Activated CD4-positive, alpha-beta memory T cell treated with anti-CD3 and anti-CD28 coated beads for 36 hours (primary cell): Measurements from ENCODE around the gene ANKRD45. TPM values are rescaled to one million over a fixed set of nuclear protein-coding genes. Genes with fewer than 3 reads are reported as not detected.
"Not testable (repeated sequence)": the region's sequence is repeated elsewhere in the genome, so short reads cannot be mapped to it uniquely, and the experiment has no call there.

Experiments
- CTCF ChIA-PET: fragments of 350-600 bp; sonication (Branson Sonifier 250); formaldehyde crosslinking; loops from one replicate; lab custom pipeline; 2021; ENCODE audit warnings: antibody characterized with exemption, inconsistent platforms; lab: Charles Lee
- POLR2A ChIA-PET: fragments of 350-600 bp; sonication (Branson Sonifier 250); formaldehyde crosslinking; loops from one replicate; lab custom pipeline; 2021; ENCODE audit warnings: antibody characterized with exemption; lab: Charles Lee
- DNase-seq: peaks from one replicate; pipeline ENCODE4 v3.0.0-alpha.2; 2020
- H3K27ac Mint-ChIP-seq: one replicate; pipeline ENCODE4 v1.8.0; 2021; ENCODE audit warnings: mixed read lengths
- H3K27me3 Mint-ChIP-seq: one replicate; pipeline ENCODE4 v1.8.0; 2021; ENCODE audit warnings: mixed read lengths
- H3K36me3 Mint-ChIP-seq: one replicate; pipeline ENCODE4 v1.8.0; 2021; ENCODE audit warnings: mixed read lengths
- H3K4me1 Mint-ChIP-seq: one replicate; pipeline ENCODE4 v1.8.0; 2021; ENCODE audit warnings: low read depth, mixed read lengths
- H3K4me3 Mint-ChIP-seq: one replicate; pipeline ENCODE4 v1.8.0; 2021; ENCODE audit warnings: mild to moderate bottlenecking, mixed read lengths
- H3K9me3 Mint-ChIP-seq: one replicate; pipeline ENCODE4 v1.8.0; 2021; ENCODE audit warnings: mixed read lengths
- intact Hi-C: fragments of 100-400 bp; cut with micrococcal nuclease; formaldehyde crosslinking; loops from one replicate; pipeline ENCODE4 v1.15.1; 2023
- total RNA-seq, 2 experiments: library from RNA; stranded (reverse); gene quantifications; one replicate each; pipeline ENCODE4 v1.2.3, GENCODE V29; 2021

ANKRD45 gene
- total RNA-seq, 2 experiments from 2014 or later: not detected

DNA sequence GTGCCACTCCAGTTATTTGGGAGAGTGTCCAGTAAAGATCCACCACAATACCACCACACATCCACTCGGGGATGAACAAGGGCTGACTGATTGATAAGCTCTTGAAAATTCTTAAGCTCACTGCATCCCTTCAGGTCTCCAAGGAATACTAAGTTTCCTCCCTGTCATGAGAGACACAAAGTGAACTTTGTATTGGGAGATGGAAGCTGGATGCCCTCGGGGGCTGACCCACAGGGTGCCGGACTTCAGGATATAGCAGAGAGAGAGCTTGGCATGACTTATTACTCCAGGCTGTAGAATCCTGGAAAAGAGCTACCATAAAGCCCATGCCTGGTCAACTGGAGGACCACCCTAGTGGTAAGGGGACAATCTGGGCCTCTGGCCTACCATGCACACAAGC is 15.5 kb upstream of the ANKRD45 start:
- H3K4me1 Mint-ChIP-seq, H3K36me3 Mint-ChIP-seq, DNase-seq, CTCF ChIA-PET, H3K9me3 Mint-ChIP-seq, H3K27ac Mint-ChIP-seq, intact Hi-C loops, POLR2A ChIA-PET, H3K4me3 Mint-ChIP-seq, H3K27me3 Mint-ChIP-seq: not testable (repeated sequence)

- H3K4me3 Mint-ChIP-seq, intact Hi-C loops, H3K9me3 Mint-ChIP-seq, POLR2A ChIA-PET, H3K27me3 Mint-ChIP-seq, H3K27ac Mint-ChIP-seq, H3K36me3 Mint-ChIP-seq, CTCF ChIA-PET, DNase-seq, H3K4me1 Mint-ChIP-seq: not testable (repeated sequence)
Observed at GRCh38 chr1:173683838-173684237, 14.2 kb upstream of the ANKRD45 start.

GRCh38 chr1:173682184-173682583 is 12.5 kb upstream of the ANKRD45 start:
- H3K9me3 Mint-ChIP-seq: peaks cover 13% of the 10 kb centered on the region
- no peaks in the 10 kb centered on the region for H3K4me1 Mint-ChIP-seq
- no peak overlapping the region for H3K4me3 Mint-ChIP-seq
- intact Hi-C loops: no loop called here
- no peaks in the 10 kb centered on the region for H3K27me3 Mint-ChIP-seq
- ChIA-PET POLR2A (interaction anchor here (0.7 kb wide), 1 partner anchor 33 kb away, joined by 3 read pairs; no protein-coding TSS in a partner anchor), CTCF (no interaction called here)
- no peak for DNase-seq
- H3K36me3 Mint-ChIP-seq: no peaks in the 10 kb centered on the region
- H3K27ac Mint-ChIP-seq: no peak overlapping the region

- intact Hi-C loops: not testable (repeated sequence)
Observed at GRCh38 chr1:173680152-173680551, 10.5 kb upstream of the ANKRD45 start.

GRCh38 chr1:173674496-173674895 is 4.8 kb upstream of the ANKRD45 start:
- CTCF ChIA-PET, intact Hi-C loops, H3K4me3 Mint-ChIP-seq, H3K27ac Mint-ChIP-seq, H3K36me3 Mint-ChIP-seq, DNase-seq, POLR2A ChIA-PET, H3K4me1 Mint-ChIP-seq: not testable (repeated sequence)
- Mint-ChIP-seq H3K9me3 (peaks cover 14% of the 10 kb centered on the region), H3K27me3 (peaks cover 15% of the 10 kb centered on the region)

More at GRCh38 chr1:173680152-173680551, 10.5 kb upstream of the ANKRD45 start:
- H3K4me3 Mint-ChIP-seq, DNase-seq, POLR2A ChIA-PET, H3K4me1 Mint-ChIP-seq, H3K27ac Mint-ChIP-seq, H3K27me3 Mint-ChIP-seq, H3K36me3 Mint-ChIP-seq, CTCF ChIA-PET: not testable (repeated sequence)
- H3K9me3 Mint-ChIP-seq: peaks cover 18% of the 10 kb centered on the region

DNA sequence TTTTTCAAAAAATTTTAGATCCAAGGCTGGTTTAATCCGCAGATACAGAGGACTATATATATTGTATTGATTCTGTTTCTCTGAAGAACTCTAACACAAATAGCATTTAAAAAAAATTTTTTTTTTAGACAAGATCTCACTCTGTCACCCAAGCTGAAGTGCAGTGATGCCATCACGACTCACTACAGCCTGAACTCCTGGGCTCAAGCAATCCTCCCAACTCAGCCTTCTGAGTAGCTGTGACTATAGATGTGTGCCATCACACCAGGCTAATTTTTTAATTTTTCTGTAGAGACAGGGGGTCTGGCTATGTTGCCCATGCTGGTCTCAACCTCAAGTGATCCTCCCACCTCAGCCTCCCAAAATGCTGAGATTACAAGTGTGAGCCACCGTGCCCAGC is 3.0 kb downstream of the ANKRD45 start:
- Mint-ChIP-seq H3K27ac (no peak overlapping the region), H3K9me3 (no peaks in the 10 kb centered on the region), H3K4me1 (peaks cover 3% of the 10 kb centered on the region), H3K36me3 (no peaks in the 10 kb centered on the region), H3K27me3 (peaks cover 30% of the 10 kb centered on the region), H3K4me3 (no peak overlapping the region)
- intact Hi-C loops: no loop called here
- DNase-seq: no peak
- POLR2A ChIA-PET: no interaction called here
- CTCF ChIA-PET: no interaction called here

DNA sequence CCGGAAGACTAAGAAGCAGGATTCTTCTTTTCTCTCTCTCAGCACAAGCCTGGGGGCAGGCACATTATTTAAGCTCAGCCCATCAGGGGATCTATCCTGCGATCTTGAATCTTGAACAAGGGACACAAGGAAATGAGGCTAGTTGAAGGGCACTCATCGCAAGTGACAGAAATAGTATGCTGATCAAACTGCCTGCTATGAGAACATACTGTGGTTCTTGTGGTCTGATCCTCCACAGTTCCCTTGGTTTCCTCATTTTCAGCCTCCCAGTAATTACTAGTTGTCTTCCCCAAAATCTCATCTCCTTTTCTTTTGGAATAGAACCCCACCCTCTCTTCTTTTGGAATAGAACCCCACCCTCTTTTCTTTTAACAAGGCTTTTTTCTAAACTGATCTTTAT is 6.5 kb downstream of the ANKRD45 start:
- DNase-seq: no peak
- H3K9me3 Mint-ChIP-seq: no peaks in the 10 kb centered on the region
- H3K4me3 Mint-ChIP-seq: no peak overlapping the region
- ChIA-PET POLR2A (no interaction called here), CTCF (no interaction called here)
- H3K27me3 Mint-ChIP-seq: peaks cover 6% of the 10 kb centered on the region
- intact Hi-C loops: no loop called here
- no peaks in the 10 kb centered on the region for H3K4me1 Mint-ChIP-seq
- no peaks in the 10 kb centered on the region for H3K36me3 Mint-ChIP-seq
- H3K27ac Mint-ChIP-seq: no peak overlapping the region

DNA sequence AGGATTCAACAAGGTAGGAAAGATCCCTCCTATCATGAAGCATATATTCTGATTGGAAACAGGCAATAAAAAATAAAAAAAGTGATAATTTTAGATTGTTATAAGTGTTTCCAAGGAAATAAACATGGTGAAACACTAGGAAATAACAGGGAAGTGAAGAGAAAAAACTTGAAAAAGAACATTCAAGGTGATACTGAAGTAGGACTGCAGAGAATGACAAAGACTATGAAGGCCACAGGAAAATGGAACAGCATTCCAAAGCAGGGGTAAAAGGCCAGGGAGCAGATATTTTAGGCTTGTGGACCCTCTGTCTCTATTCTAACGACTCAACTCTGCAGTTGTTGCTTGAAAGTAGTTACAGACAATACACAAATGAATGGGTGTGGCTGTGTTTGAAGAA is 7.9 kb downstream of the ANKRD45 start:
- DNase-seq: no peak
- Mint-ChIP-seq H3K4me1 (no peaks in the 10 kb centered on the region), H3K27ac (no peak overlapping the region), H3K27me3 (no peaks in the 10 kb centered on the region), H3K9me3 (no peaks in the 10 kb centered on the region), H3K36me3 (no peaks in the 10 kb centered on the region), H3K4me3 (no peak overlapping the region)
- ChIA-PET POLR2A (no interaction called here), CTCF (no interaction called here)
- intact Hi-C loops: no loop called here

DNA sequence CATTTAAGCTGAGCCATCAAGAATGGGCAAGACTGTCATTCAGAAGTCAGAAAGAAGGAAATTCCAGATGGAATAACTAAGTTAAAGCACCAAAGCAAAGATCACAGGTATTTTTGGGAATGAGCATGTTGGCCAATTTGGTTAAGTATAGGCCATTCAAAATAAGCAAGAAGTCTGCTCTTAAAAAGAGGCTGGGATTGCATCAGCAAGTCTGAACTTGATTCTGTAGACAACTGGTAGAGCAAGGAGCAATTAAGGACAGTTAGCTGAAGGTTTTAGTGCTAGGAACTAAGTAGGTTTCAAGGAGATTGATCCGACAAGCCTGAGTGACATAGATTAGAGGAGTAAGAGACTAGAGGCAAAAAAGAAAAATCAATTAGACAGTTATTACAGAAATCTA is 8.4 kb downstream of the ANKRD45 start:
- no peak for DNase-seq
- no peaks in the 10 kb centered on the region for H3K36me3 Mint-ChIP-seq
- no peaks in the 10 kb centered on the region for H3K27me3 Mint-ChIP-seq
- H3K4me3 Mint-ChIP-seq: no peak overlapping the region
- POLR2A ChIA-PET: no interaction called here
- CTCF ChIA-PET: no interaction called here
- no peaks in the 10 kb centered on the region for H3K4me1 Mint-ChIP-seq
- no peaks in the 10 kb centered on the region for H3K9me3 Mint-ChIP-seq
- intact Hi-C loops: no loop called here
- H3K27ac Mint-ChIP-seq: no peak overlapping the region

DNA sequence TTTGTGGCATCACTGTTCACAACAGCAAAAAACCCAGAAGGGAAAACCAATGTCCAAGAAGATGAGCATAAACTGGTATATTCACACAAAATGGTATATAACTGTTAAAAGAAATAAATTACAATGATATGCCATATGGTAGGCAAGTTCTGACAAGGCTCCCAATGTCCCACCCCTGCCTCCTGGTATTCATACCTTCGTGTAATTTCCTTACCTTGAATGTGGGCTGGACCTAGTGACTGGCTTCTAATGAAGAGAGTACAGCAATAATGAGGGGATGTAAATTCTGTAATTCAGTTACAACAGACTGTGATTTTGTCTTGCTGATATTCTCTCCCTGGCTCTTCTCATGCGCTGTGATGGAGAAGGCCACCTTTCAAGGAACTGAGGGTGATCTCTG is 9.3 kb downstream of the ANKRD45 start:
- Mint-ChIP-seq H3K4me1 (no peaks in the 10 kb centered on the region), H3K27me3 (no peaks in the 10 kb centered on the region), H3K9me3 (no peaks in the 10 kb centered on the region), H3K36me3 (no peaks in the 10 kb centered on the region), H3K4me3 (no peak overlapping the region), H3K27ac (no peak overlapping the region)
- no peak for DNase-seq
- ChIA-PET POLR2A (no interaction called here), CTCF (no interaction called here)
- intact Hi-C loops: no loop called here

GRCh38 chr1:173648880-173649605 is 20.6 kb downstream of the ANKRD45 start:
- DNase-seq: no peak
- POLR2A ChIA-PET: no interaction called here
- no peaks in the 10 kb centered on the region for H3K27me3 Mint-ChIP-seq
- H3K9me3 Mint-ChIP-seq: peaks cover 3% of the 10 kb centered on the region
- CTCF ChIA-PET: no interaction called here
- H3K27ac Mint-ChIP-seq: no peak overlapping the region
- no peaks in the 10 kb centered on the region for H3K4me1 Mint-ChIP-seq
- intact Hi-C loops: no loop called here
- no peaks in the 10 kb centered on the region for H3K36me3 Mint-ChIP-seq
- H3K4me3 Mint-ChIP-seq: no peak overlapping the region

GRCh38 chr1:173646656-173647055 is 23.0 kb downstream of the ANKRD45 start:
- Mint-ChIP-seq H3K9me3 (peaks cover 3% of the 10 kb centered on the region), H3K4me1 (no peaks in the 10 kb centered on the region), H3K27ac (no peak overlapping the region), H3K27me3 (no peaks in the 10 kb centered on the region), H3K4me3 (no peak overlapping the region), H3K36me3 (no peaks in the 10 kb centered on the region)
- intact Hi-C loops: no loop called here
- POLR2A ChIA-PET: no interaction called here
- no peak for DNase-seq
- CTCF ChIA-PET: interaction anchor here (0.6 kb wide), 1 partner anchor 269 kb away, joined by 3 read pairs; no protein-coding TSS in a partner anchor

DNA sequence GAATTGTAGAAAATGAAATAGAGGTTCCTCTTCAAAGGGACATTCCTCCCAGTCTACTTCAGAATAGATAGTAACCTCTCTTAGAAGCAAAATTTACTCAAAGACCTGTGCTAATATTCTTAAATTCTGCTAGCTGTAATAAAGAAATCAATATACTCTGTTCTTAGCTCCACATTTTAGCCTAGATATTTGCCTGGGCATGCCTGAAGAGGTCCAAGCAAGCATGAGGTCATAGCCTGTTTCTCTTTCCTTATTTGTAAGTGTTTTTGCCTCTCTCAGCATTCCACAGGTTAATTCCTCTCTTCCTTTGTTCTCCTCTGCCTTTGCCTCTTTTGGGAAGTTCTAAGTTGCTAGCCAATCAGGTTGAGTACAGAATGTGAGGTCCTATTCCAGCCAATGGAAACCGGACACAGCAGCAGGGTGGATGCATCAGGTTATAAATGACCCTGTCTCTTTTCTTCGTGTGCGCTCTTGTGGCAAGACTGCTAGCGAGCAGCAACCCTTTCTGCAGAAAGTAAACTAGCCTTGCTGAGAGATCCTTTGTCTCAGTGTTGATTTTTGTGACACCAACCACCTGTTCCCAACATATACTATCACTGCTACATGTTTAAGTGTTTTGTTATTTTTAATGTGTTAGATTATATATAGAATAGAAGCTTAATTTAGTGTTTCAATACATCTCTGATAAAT is 27.1 kb downstream of the ANKRD45 start:
- H3K36me3 Mint-ChIP-seq, H3K27ac Mint-ChIP-seq, H3K27me3 Mint-ChIP-seq, H3K9me3 Mint-ChIP-seq, POLR2A ChIA-PET, H3K4me3 Mint-ChIP-seq, DNase-seq, H3K4me1 Mint-ChIP-seq, CTCF ChIA-PET, intact Hi-C loops: not testable (repeated sequence)
